ENCODE data around the gene SLC24A3. TPM values are rescaled to one million over a fixed set of nuclear protein-coding genes. Genes with fewer than 3 reads are reported as not detected.

Gene SLC24A3
- total RNA-seq, 2 experiments from 2014 or later: not detected

DNA sequence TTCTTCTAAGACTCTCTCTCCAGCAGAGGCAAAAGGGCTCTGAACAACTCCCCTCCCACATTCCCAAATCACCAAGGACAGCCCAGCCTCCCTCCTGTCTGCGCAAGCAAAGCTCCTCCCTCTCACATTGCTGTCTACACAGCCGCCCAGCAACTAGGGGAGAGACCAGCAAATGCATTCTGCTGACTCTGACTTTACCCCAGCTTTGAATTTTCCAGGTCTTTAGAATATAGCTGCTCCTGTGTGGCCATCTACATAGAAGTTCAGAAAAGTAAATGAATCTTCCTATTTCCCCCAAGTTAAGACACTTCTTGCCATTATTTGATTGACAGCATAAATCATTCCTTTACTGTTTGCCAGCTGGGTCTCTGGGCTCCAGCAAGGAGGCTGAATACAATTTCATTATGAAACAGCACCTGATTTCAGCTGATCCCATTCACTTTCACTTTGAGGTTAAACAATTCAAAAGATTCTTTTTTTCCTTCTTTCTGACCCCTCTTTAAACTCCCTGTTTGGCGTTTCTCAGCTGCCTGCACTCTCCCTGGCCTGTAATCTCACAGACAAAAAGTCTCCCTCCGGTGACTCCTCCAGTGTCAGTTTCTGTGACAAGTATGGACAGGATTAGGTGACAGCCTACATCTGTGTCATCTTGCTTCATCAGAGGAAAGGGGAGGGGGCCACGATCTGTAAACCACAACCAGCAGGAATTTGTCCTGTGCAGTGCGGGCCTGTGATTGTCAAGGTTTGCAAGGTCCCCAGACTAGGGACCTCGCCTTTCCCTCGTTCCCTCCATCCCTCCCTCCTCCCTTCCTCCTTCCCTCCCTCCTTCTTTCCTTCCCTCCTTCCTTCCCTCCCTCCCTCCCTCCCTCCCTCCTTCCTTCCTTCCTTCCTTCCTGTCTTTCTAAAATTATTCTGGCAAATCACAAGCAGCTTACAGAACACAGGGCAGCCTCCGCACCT lies 340.1 kb downstream of the SLC24A3 start:
- CTCF ChIA-PET (ENCODE audit: unreplicated experiment): no interaction called here
- intact Hi-C loops (cut with micrococcal nuclease; ENCODE audit: unreplicated experiment): no loop called here

DNA sequence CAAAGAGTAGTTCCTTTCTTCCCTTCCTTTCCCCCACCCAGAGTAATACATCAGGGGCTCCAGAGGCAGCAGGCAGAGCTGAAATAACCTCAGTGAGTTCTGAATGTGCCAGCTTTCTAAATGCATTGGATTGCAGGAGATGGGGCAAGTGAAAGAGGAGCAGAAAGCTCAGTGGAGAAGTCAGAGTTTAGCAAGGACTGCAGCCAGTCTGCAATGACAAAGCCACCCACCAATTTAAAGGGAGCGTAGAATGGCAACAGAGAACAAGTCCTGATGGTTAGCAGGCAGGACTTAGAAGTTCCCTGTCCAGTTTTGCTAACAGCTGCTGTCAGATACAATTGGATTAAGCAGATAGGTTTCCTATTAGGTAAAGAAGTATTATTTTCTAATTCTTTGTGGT lies 342.2 kb downstream of the SLC24A3 start:
- DNase-seq (ENCODE audit: low spot score): no peak
- ChIA-PET POLR2A (no interaction called here), CTCF (ENCODE audit: unreplicated experiment) (no interaction called here)
- H3K4me2 ChIP-seq (ENCODE audit: low read length): no peak overlapping the region
- no peak overlapping the region for H3K27ac ChIP-seq (ENCODE audit: low read depth, low read length, poor library complexity, severe bottlenecking)
- no TSS peak for BruUV-seq (replicated peaks)
- no peaks in the 10 kb centered on the region for H3K79me2 ChIP-seq (ENCODE audit: insufficient read depth, low read depth, low read length)
- no peaks in the 10 kb centered on the region for H3K4me1 ChIP-seq (ENCODE audit: insufficient read depth, low read length, poor library complexity, severe bottlenecking)
- intact Hi-C loops (cut with micrococcal nuclease; ENCODE audit: unreplicated experiment): no loop called here
- H3K9me2 ChIP-seq (ENCODE audit: insufficient read depth, low read length): no peaks in the 10 kb centered on the region
- TF ChIP-seq CTCF (conservative IDR thresholded peaks at IDR 0.05; ENCODE audit: low read length) (no peak), EZH2phosphoT487 (IDR thresholded peaks at IDR 0.05; ENCODE audit: borderline replicate concordance, low read depth, low read length) (no peak)
- no peak overlapping the region for H3K4me3 ChIP-seq (ENCODE audit: low read depth, low read length, poor library complexity, severe bottlenecking)
- no peaks in the 10 kb centered on the region for H3K36me3 ChIP-seq (ENCODE audit: insufficient read depth, low read length)
- no peaks in the 10 kb centered on the region for H4K20me1 ChIP-seq (ENCODE audit: insufficient read depth, low read length)
- no peaks in the 10 kb centered on the region for H3K9me3 ChIP-seq (ENCODE audit: low read length)
- no peak overlapping the region for H2AFZ ChIP-seq (ENCODE audit: low read length)

More for the DNA sequence above, 340.1 kb downstream of the SLC24A3 start:
- TF ChIP-seq CTCF (conservative IDR thresholded peaks at IDR 0.05; ENCODE audit: low read length): no peak
- no peak for TF ChIP-seq EZH2phosphoT487 (IDR thresholded peaks at IDR 0.05; ENCODE audit: borderline replicate concordance, low read depth, low read length)
- Histone ChIP-seq H4K20me1 (ENCODE audit: insufficient read depth, low read length) (no peaks in the 10 kb centered on the region), H3K36me3 (ENCODE audit: insufficient read depth, low read length) (no peaks in the 10 kb centered on the region), H3K9me3 (ENCODE audit: low read length) (no peaks in the 10 kb centered on the region), H3K4me2 (ENCODE audit: low read length) (no peak overlapping the region), H3K4me1 (ENCODE audit: insufficient read depth, low read length, poor library complexity, severe bottlenecking) (no peaks in the 10 kb centered on the region), H3K79me2 (ENCODE audit: insufficient read depth, low read depth, low read length) (no peaks in the 10 kb centered on the region), H3K9me2 (ENCODE audit: insufficient read depth, low read length) (no peaks in the 10 kb centered on the region), H3K4me3 (ENCODE audit: low read depth, low read length, poor library complexity, severe bottlenecking) (no peak overlapping the region), H3K27ac (ENCODE audit: low read depth, low read length, poor library complexity, severe bottlenecking) (no peak overlapping the region), H2AFZ (ENCODE audit: low read length) (no peak overlapping the region)
- DNase-seq (ENCODE audit: low spot score): no peak
- BruUV-seq (replicated peaks): no TSS peak
- POLR2A ChIA-PET: interaction anchor here (0.9 kb wide), 1 partner anchor 346 kb away, joined by 3 read pairs; no protein-coding TSS in a partner anchor

DNA sequence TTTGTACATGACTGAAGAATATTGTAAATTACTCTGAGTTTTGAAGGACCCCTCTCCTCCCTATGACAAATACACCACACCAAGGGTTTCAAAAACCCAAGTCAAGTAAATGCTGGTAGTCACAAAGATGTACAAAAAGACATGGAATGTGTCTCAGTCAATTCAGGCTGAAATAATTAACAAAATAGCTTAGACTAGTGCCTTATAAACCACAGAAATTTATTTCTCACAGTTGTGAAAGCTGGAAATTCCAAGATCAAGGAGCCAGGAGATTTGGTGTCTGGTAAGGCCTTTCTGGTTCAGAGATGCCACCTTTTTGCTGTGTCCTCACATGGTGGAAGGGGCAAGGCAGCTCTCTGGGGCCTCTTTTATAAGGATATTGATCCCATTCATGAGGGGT lies 343.3 kb downstream of the SLC24A3 start:
- Histone ChIP-seq H3K79me2 (ENCODE audit: insufficient read depth, low read depth, low read length) (no peaks in the 10 kb centered on the region), H3K4me3 (ENCODE audit: low read depth, low read length, poor library complexity, severe bottlenecking) (no peak overlapping the region), H3K4me1 (ENCODE audit: insufficient read depth, low read length, poor library complexity, severe bottlenecking) (no peaks in the 10 kb centered on the region), H3K9me2 (ENCODE audit: insufficient read depth, low read length) (no peaks in the 10 kb centered on the region), H3K4me2 (ENCODE audit: low read length) (no peak overlapping the region), H2AFZ (ENCODE audit: low read length) (no peak overlapping the region), H3K36me3 (ENCODE audit: insufficient read depth, low read length) (no peaks in the 10 kb centered on the region), H3K27ac (ENCODE audit: low read depth, low read length, poor library complexity, severe bottlenecking) (no peak overlapping the region), H3K9me3 (ENCODE audit: low read length) (no peaks in the 10 kb centered on the region), H4K20me1 (ENCODE audit: insufficient read depth, low read length) (no peaks in the 10 kb centered on the region)
- ChIA-PET POLR2A (no interaction called here), CTCF (ENCODE audit: unreplicated experiment) (no interaction called here)
- intact Hi-C loops (cut with micrococcal nuclease; ENCODE audit: unreplicated experiment): no loop called here
- no TSS peak for BruUV-seq (replicated peaks)
- no peak for DNase-seq (ENCODE audit: low spot score)
- no peak for TF ChIP-seq EZH2phosphoT487 (IDR thresholded peaks at IDR 0.05; ENCODE audit: borderline replicate concordance, low read depth, low read length)
- TF ChIP-seq CTCF (conservative IDR thresholded peaks at IDR 0.05; ENCODE audit: low read length): no peak

Data from OCI-LY7 (cell line).